AG04450 (cell line): ENCODE data around the gene FAM221B. TPM values are rescaled to one million over a fixed set of nuclear protein-coding genes. Genes with fewer than 3 reads are reported as not detected.

Source experiments
- CTCF ChIA-PET: fragments of 300-600, 350-600 bp; formaldehyde crosslinking; extraction: SDS; loops from one replicate; lab custom pipeline; 2022; ENCODE audit warnings: antibody characterized with exemption, inconsistent platforms; lab: Charles Lee
- POLR2A ChIA-PET: fragments of 350-600 bp; formaldehyde crosslinking; extraction: SDS; loops from one replicate; lab custom pipeline; 2021; ENCODE audit warnings: antibody characterized with exemption, inconsistent platforms; lab: Yijun Ruan, JAX
- DNase-seq: peaks from one replicate; pipeline ENCODE4 v3.0.0-alpha.2; 2011; ENCODE audit warnings: low read depth, low spot score
- H3K27ac ChIP-seq: one replicate; pipeline ENCODE4 v1.5.1; 2012; ENCODE audit warnings: low read depth, low read length, control low read depth
- H3K27me3 ChIP-seq: one replicate; pipeline ENCODE4 v1.6.0; 2012; ENCODE audit warnings: low read length; ENCODE audit not compliant: control insufficient read depth, insufficient read depth
- H3K4me3 ChIP-seq: 2 replicates; pipeline ENCODE4 v1.5.1; 2011; ENCODE audit warnings: mild to moderate bottlenecking, low read depth, low read length, control low read depth
- H3K9me3 ChIP-seq: 2 replicates; pipeline ENCODE4 v1.5.1; 2012; ENCODE audit warnings: low read length; ENCODE audit not compliant: control insufficient read depth, insufficient read depth
- CTCF ChIP-seq: IDR thresholded peaks from 2 replicates; pipeline ENCODE4 v1.5.1; 2011; ENCODE audit warnings: low read depth, low read length, control low read depth, inconsistent platforms
- polyA plus RNA-seq: library from polyadenylated mRNA; depleted of rRNA; stranded (reverse); fragments of >200 nt; gene quantifications from 2 replicates; pipeline ENCODE4 v1.2.3, GENCODE V29; 2011

FAM221B gene
- polyA plus RNA-seq, 1 experiment, result not detected

DNA sequence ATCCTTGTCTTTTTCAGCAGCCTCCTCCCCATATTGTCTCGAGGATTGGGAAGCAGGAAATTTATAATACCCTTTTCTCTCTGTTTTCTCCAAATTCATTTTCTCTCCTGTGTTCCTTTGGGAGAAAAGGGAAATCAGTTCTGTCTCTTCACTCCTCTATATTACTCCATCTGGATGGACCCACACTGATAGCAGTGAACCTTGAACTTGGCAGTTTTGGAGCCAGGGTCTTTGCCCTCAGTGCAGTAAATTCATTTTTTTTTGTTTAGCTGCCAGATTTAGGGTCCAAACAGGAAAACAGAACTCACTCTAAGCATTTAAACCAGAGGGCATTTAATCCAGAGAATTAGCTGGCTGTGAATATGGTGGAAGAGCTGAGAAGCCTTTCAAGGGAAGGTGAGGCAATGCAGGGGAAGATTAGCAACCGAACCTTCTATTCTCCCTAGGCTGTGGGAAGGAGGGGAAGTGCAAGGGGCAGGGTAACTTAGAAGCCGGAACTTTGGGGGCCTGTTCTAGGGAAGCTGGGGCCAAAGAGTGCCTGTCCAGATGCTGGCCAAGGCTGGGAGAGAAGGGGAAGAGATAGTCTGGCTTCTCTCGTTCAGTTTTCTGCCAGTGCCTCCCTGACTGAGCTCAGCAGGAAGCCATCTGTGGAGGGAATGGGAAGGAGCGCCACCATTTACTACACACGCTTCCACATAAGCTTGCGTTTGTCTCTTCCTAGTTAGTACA is 53.5 kb downstream of the FAM221B start:
- ChIA-PET POLR2A (no interaction called here), CTCF (interaction anchor here (0.6 to 1.0 kb wide), 3 partner anchors 15 to 107 kb away, joined by 3 to 9 read pairs (median 3); partner anchors contain the start of gene HINT2)
- Histone ChIP-seq H3K9me3 (no peaks in the 10 kb centered on the region), H3K27me3 (peaks cover 15% of the 10 kb centered on the region), H3K4me3 (no peak overlapping the region), H3K27ac (no peak overlapping the region)
- no peak for DNase-seq
- no peak for TF ChIP-seq CTCF

GRCh38 chr9:35771943-35772342 is 56.6 kb downstream of the FAM221B start:
- H3K27me3 ChIP-seq, result peaks cover 21% of the 10 kb centered on the region
- ChIA-PET POLR2A (interaction anchor here (0.6 to 1.0 kb wide), 2 partner anchors 13 to 262 kb away, joined by 3 to 5 read pairs; no protein-coding TSS in a partner anchor), CTCF (interaction anchor here (1.4 to 3.8 kb wide), 4 partner anchors 15 to 174 kb away, joined by 3 to 19 read pairs (median 8); no protein-coding TSS in a partner anchor)
- DNase-seq, result no peak
- no peak overlapping the region for H3K27ac ChIP-seq
- no peaks in the 10 kb centered on the region for H3K9me3 ChIP-seq
- no peak overlapping the region for H3K4me3 ChIP-seq
- no peak for TF ChIP-seq CTCF

GRCh38 chr9:35771534-35771933 is 57.0 kb downstream of the FAM221B start:
- CTCF ChIA-PET, result interaction anchor here (0.7 to 3.8 kb wide), 4 partner anchors 15 to 124 kb away, joined by 3 to 19 read pairs (median 7); no protein-coding TSS in a partner anchor
- Histone ChIP-seq H3K27me3 (peaks cover 21% of the 10 kb centered on the region), H3K27ac (no peak overlapping the region), H3K9me3 (no peaks in the 10 kb centered on the region), H3K4me3 (no peak overlapping the region)
- no peak for DNase-seq
- POLR2A ChIA-PET, result interaction anchor here (1.0 kb wide), 1 partner anchor 13 kb away, joined by 3 read pairs; no protein-coding TSS in a partner anchor
- no peak for TF ChIP-seq CTCF

DNA sequence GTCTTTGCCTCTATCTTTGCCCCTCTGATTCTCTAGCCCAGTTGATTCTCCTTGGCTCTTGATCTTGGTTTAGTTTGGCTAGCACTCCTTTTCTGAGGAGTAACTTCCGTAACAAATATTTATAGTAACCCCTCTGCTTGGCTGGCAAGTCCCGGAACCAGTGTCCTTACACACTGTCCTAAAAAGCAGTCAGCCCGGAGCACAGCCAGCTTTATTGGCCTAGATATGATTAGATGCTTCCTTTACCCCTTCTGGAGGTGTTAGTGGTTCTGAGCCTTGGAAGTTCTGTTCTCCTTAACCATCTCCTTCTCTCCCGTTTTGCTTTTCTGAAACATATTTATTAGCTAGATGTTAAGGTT is 57.5 kb downstream of the FAM221B start:
- CTCF ChIA-PET, result interaction anchor here (0.7 to 3.8 kb wide), 4 partner anchors 14 to 124 kb away, joined by 3 to 19 read pairs (median 7); no protein-coding TSS in a partner anchor
- Histone ChIP-seq H3K9me3 (no peaks in the 10 kb centered on the region), H3K27me3 (peaks cover 19% of the 10 kb centered on the region), H3K27ac (no peak overlapping the region), H3K4me3 (no peak overlapping the region)
- no peak for TF ChIP-seq CTCF
- DNase-seq, result no peak
- POLR2A ChIA-PET, result no interaction called here

GRCh38 chr9:35769763-35770162 is 58.8 kb downstream of the FAM221B start:
- ChIA-PET CTCF (interaction anchor here (0.9 to 3.8 kb wide), 4 partner anchors 13 to 176 kb away, joined by 3 to 19 read pairs (median 4); no protein-coding TSS in a partner anchor), POLR2A (no interaction called here)
- DNase-seq, result no peak
- Histone ChIP-seq H3K27me3 (peaks cover 21% of the 10 kb centered on the region), H3K27ac (no peak overlapping the region), H3K9me3 (no peaks in the 10 kb centered on the region), H3K4me3 (no peak overlapping the region)
- no peak for TF ChIP-seq CTCF
